HepG2 (cell line): ENCODE data around the gene EXOC6B. TPM values are rescaled to one million over a fixed set of nuclear protein-coding genes. Genes with fewer than 3 reads are reported as not detected.

Experiments
- ATAC-seq: fragments of 200-7000 bp; cut with Tn5 transposase; 3 replicates; pipeline ENCODE4 v1.9.1; 2020; ENCODE audit warnings: mild to moderate bottlenecking, moderate library complexity
- BruUV-seq: library from RNA; stranded (reverse); fragments of 400-500 nt; replicated peaks from 2 replicates; lab custom pipeline; 2021; lab: Mats Ljungman, UMichigan
- CTCF ChIA-PET: fragments of 300-600 bp; formaldehyde crosslinking; extraction: SDS; loops from one replicate; lab custom pipeline; 2021; ENCODE audit warnings: low total read pairs, inconsistent platforms, low intra/inter-chr PET ratio; lab: Yijun Ruan, JAX
- POLR2A ChIA-PET: fragments of 350-600 bp; sonication (Branson Sonifier 250); formaldehyde crosslinking; loops from one replicate; lab custom pipeline; 2020; ENCODE audit warnings: antibody characterized with exemption, inconsistent platforms; lab: Yijun Ruan, JAX
- DNase-seq: peaks from one replicate; pipeline ENCODE4 v3.0.0-alpha.2; 2015; ENCODE audit warnings: low spot score
- FAIRE-seq: peaks from 3 replicates; lab custom pipeline; 2011; peaks lifted over from hg19 to GRCh38; lab: Jason Lieb, UNC
- H2AFZ ChIP-seq: one replicate; pipeline ENCODE4 v1.6.1; 2011; ENCODE audit warnings: low read length, inconsistent platforms
- H3K27ac ChIP-seq: fragments of 300-600 bp; 3 replicates; pipeline ENCODE4 v1.8.0; 2011; ENCODE audit warnings: mixed run types, mild to moderate bottlenecking, mixed read lengths, low read length, inconsistent platforms; ENCODE audit not compliant: insufficient read depth; ENCODE audit errors: extremely low read length
- H3K27me3 ChIP-seq, 2 experiments: fragments of 200-600 bp in 1 of 2; 2 replicates in 1 of 2; 3 replicates in 1 of 2; pipeline versions ENCODE4 v1.6.0 to v1.8.0; 2011; ENCODE audit warnings: low read length in 2 of 2, mild to moderate bottlenecking in 2 of 2, moderate library complexity in 2 of 2, inconsistent platforms in 1 of 2; ENCODE audit not compliant: insufficient read depth in 2 of 2, control insufficient read depth in 1 of 2
- H3K36me3 ChIP-seq, 2 experiments: fragments of 200-600 bp in 1 of 2; replicated peaks in 1 of 2; 2 replicates in 1 of 2; 3 replicates in 1 of 2; pipeline versions ENCODE4 v1.5.1 to v1.8.0; 2011; ENCODE audit warnings: low read length in 2 of 2, inconsistent platforms in 1 of 2; ENCODE audit not compliant: insufficient read depth in 2 of 2, control insufficient read depth in 1 of 2
- H3K4me1 ChIP-seq: 2 replicates; pipeline ENCODE4 v1.5.1; 2012; ENCODE audit warnings: low read length, inconsistent platforms; ENCODE audit not compliant: insufficient read depth
- H3K4me2 ChIP-seq: 2 replicates; pipeline ENCODE4 v1.6.0; 2011; ENCODE audit warnings: low read depth, low read length, inconsistent platforms
- H3K4me3 ChIP-seq, 3 experiments: fragments of 200-600 bp in 1 of 3; sonication (generic), shearing (Covaris generic) in 1 of 3; replicated peaks in 1 of 3; 2 replicates each; pipeline ENCODE4 v1.5.1; 2011 to 2016; ENCODE audit warnings: low read length in 3 of 3, inconsistent platforms in 2 of 3, low read depth in 2 of 3, mild to moderate bottlenecking in 2 of 3, control low read depth in 1 of 3, mixed read lengths in 1 of 3; ENCODE audit not compliant: insufficient read depth in 1 of 3
- H3K79me2 ChIP-seq: one replicate; pipeline ENCODE4 v1.6.1; 2011; ENCODE audit warnings: low read length, inconsistent platforms; ENCODE audit not compliant: insufficient read depth
- H3K9ac ChIP-seq: 2 replicates; pipeline ENCODE4 v1.6.0; 2011; ENCODE audit warnings: mild to moderate bottlenecking, low read depth, low read length, inconsistent platforms; ENCODE audit not compliant: insufficient read depth
- H3K9me3 ChIP-seq: 2 replicates; pipeline ENCODE4 v1.5.1; 2012; ENCODE audit warnings: mild to moderate bottlenecking, low read length
- H4K20me1 ChIP-seq: 2 replicates; pipeline ENCODE4 v1.6.0; 2011; ENCODE audit warnings: inconsistent platforms, mild to moderate bottlenecking, low read length, moderate library complexity; ENCODE audit not compliant: insufficient read depth
- CAMTA2 ChIP-seq: sonication (generic); formaldehyde crosslinking; IDR thresholded peaks from 2 replicates; pipeline ENCODE4 v1.4.0; 2020; ENCODE audit warnings: mild to moderate bottlenecking, missing genetic modification reagents, borderline replicate concordance
- DMTF1 ChIP-seq: sonication (generic); formaldehyde crosslinking; IDR thresholded peaks from 2 replicates; pipeline ENCODE4 v1.4.0; 2020; ENCODE audit warnings: mild to moderate bottlenecking, missing genetic modification reagents
- DR1 ChIP-seq: sonication (generic); formaldehyde crosslinking; IDR thresholded peaks from 2 replicates; pipeline ENCODE4 v1.8.0; 2021; ENCODE audit warnings: mild to moderate bottlenecking, missing genetic modification reagents, inconsistent platforms
- E2F2 ChIP-seq: sonication (generic); formaldehyde crosslinking; IDR thresholded peaks from 2 replicates; pipeline ENCODE4 v1.4.0; 2020; ENCODE audit warnings: missing genetic modification reagents, borderline replicate concordance
- HMG20A ChIP-seq: IDR thresholded peaks from 2 replicates; pipeline ENCODE4 v1.6.1; 2016; ENCODE audit warnings: borderline replicate concordance
- MTA1 ChIP-seq: sonication (generic); formaldehyde crosslinking; IDR thresholded peaks from 2 replicates; pipeline ENCODE4 v1.4.0; 2020; ENCODE audit warnings: missing genetic modification reagents, mild to moderate bottlenecking, borderline replicate concordance
- ONECUT2 ChIP-seq: sonication (generic); formaldehyde crosslinking; IDR thresholded peaks from 2 replicates; pipeline ENCODE4 v1.4.0; 2020; ENCODE audit warnings: missing genetic modification reagents
- PHF8 ChIP-seq: sonication (generic); formaldehyde crosslinking; IDR thresholded peaks from 2 replicates; pipeline ENCODE4 v1.5.0; 2020; ENCODE audit warnings: missing genetic modification reagents
- POLR2A ChIP-seq, 2 experiments: IDR thresholded peaks; 2 replicates each; pipeline ENCODE4 v1.6.1; 2011; ENCODE audit warnings: low read depth in 2 of 2, low read length in 2 of 2, mild to moderate bottlenecking in 1 of 2, moderate library complexity in 1 of 2; ENCODE audit not compliant: insufficient read depth in 1 of 2
- PPARG ChIP-seq: conservative IDR thresholded peaks from 2 replicates; pipeline ENCODE4 v1.6.1; 2016; ENCODE audit warnings: missing biosample characterization, missing genetic modification reagents
- RCOR2 ChIP-seq: IDR thresholded peaks from 2 replicates; pipeline ENCODE4 v1.6.1; 2016; ENCODE audit warnings: missing biosample characterization, missing genetic modification reagents
- SALL1 ChIP-seq: sonication (generic); formaldehyde crosslinking; IDR thresholded peaks from 2 replicates; pipeline ENCODE4 v1.8.0; 2022; ENCODE audit warnings: mild to moderate bottlenecking, missing genetic modification reagents
- SNAI1 ChIP-seq: sonication (generic); formaldehyde crosslinking; IDR thresholded peaks from 2 replicates; pipeline ENCODE4 v1.5.0; 2020; ENCODE audit warnings: mild to moderate bottlenecking, missing genetic modification reagents, borderline replicate concordance
- THAP7 ChIP-seq: sonication (generic); formaldehyde crosslinking; IDR thresholded peaks from 2 replicates; pipeline ENCODE4 v1.8.1; 2023; ENCODE audit warnings: mild to moderate bottlenecking, missing genetic modification reagents
- ZMYM3 ChIP-seq: sonication (generic); formaldehyde crosslinking; IDR thresholded peaks from 2 replicates; pipeline ENCODE4 v1.5.1; 2020; ENCODE audit warnings: mild to moderate bottlenecking, missing genetic modification reagents
- ZNF546 ChIP-seq: sonication (generic); formaldehyde crosslinking; conservative IDR thresholded peaks from 2 replicates; pipeline ENCODE4 v1.8.1; 2023; ENCODE audit warnings: mild to moderate bottlenecking, missing genetic modification reagents
- ZNF629 ChIP-seq: sonication (generic); formaldehyde crosslinking; conservative IDR thresholded peaks from 2 replicates; pipeline ENCODE4 v1.5.0; 2020; ENCODE audit warnings: missing genetic modification reagents
- ZSCAN29 ChIP-seq: sonication (generic); formaldehyde crosslinking; conservative IDR thresholded peaks from 2 replicates; pipeline ENCODE4 v1.4.0; 2020; ENCODE audit warnings: mild to moderate bottlenecking, missing genetic modification reagents
- WGBS: methylation state at CpG from one replicate; pipeline ENCODE4 v1.1.6; 2017; ENCODE audit warnings: low lambda C conversion rate; 5-methylcytosine and 5-hydroxymethylcytosine counted together
- in situ Hi-C: cut with HindIII; loops from 2 replicates; pipeline ENCODE4 v1.10.0; 2017; ENCODE audit warnings: low pct_unique_long_range_greater_than_20kb; ENCODE audit not compliant: extremely low pct_ligation_motif_present
- intact Hi-C: fragments of 100-400 bp; cut with micrococcal nuclease; formaldehyde crosslinking; loops from one replicate; pipeline ENCODE4 v1.10.0; 2022; ENCODE audit not compliant: unreplicated experiment
- polyA plus RNA-seq, 8 experiments: library from polyadenylated mRNA; depleted of rRNA in 3 of 8; stranded (reverse) in 7 of 8; unstranded in 1 of 8; fragments of >200 nt; fragmentation: Illumina TruSeq in 4 of 8; extraction: Trizol in 4 of 8; gene quantifications; 2 replicates each; pipeline versions ENCODE4 v1.2.1 to v1.2.3, GENCODE V29; 2011 to 2016; ENCODE audit warnings: low read depth in 4 of 8, missing spikeins in 1 of 8, mixed read lengths in 1 of 8; ENCODE audit not compliant: insufficient read depth in 1 of 8
- total RNA-seq, 5 experiments: library from RNA; depleted of rRNA; stranded (reverse); fragments of >200 nt; fragmentation: Illumina TruSeq; extraction: Trizol; gene quantifications; 2 replicates each; pipeline ENCODE4 v1.2.3, GENCODE V29; 2016; ENCODE audit warnings: low read depth in 1 of 5
- TF ChIP-seq, protein P1 (sequence below): sonication (generic); formaldehyde crosslinking; IDR thresholded peaks from 2 replicates; pipeline ENCODE4 v1.5.0; 2020; ENCODE audit warnings: missing genetic modification reagents
- TF ChIP-seq, protein P2 (sequence below): sonication (generic); formaldehyde crosslinking; IDR thresholded peaks from 2 replicates; pipeline ENCODE4 v1.4.0; 2020; ENCODE audit warnings: missing genetic modification reagents

Gene EXOC6B
- total and polyA plus RNA-seq, 2 of the 13 experiments (the other 11 are each of a cell fraction or from before 2014, with no cell fraction given) = 9.1 to 15.9 TPM

- TF ChIP-seq PHF8 = no peak
- TF ChIP-seq, protein P1, sequence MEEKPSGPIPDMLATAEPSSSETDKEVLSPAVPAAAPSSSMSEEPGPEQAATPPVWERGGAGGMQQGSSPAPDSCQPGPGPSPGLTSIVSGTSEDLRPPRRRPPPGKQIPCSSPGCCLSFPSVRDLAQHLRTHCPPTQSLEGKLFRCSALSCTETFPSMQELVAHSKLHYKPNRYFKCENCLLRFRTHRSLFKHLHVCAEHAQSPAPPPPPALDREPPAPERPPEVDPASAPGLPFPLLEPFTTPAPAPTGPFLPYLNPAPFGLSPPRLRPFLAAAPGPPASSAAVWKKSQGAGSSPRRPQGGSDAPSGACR (CRISPR knock-in tag) = no peak
- no peak for TF ChIP-seq ONECUT2
- TF ChIP-seq DMTF1 (CRISPR knock-in tag) = no peak
- TF ChIP-seq THAP7 (CRISPR knock-in tag) = no peak
- no peak for TF ChIP-seq CAMTA2 (CRISPR knock-in tag)
Observed at GRCh38 chr2:72340665-72341064, 485.2 kb downstream of the EXOC6B start (continued).

DNA sequence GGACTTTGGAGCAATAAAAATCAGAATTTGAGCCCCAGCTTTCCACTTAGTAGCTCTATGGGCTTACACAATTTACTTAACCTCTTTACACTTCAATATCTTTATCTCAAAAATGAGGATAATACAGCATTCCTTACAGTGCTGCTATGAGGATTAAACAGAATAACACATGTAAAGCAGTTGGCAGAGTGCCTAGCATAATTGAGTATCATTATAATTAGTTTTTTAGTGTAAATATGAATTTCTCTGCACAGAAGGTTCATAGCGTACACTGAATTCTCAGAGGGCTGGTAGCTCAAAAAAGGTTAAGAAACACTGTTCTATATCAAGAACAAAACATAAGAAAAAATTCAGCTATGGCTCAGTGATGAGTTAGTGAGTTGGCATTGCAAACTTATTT lies 487.8 kb downstream of the EXOC6B start:
- ChIA-PET POLR2A (no interaction called here), CTCF (no interaction called here)
- intact Hi-C loops = no loop called here
- Histone ChIP-seq H3K4me2 (no peak overlapping the region), H3K9ac (no peak overlapping the region), H3K79me2 (no peaks in the 10 kb centered on the region), H3K27me3 (no peaks in the 10 kb centered on the region), H2AFZ (no peak overlapping the region), H3K36me3 (no peaks in the 10 kb centered on the region), H3K27ac (no peak overlapping the region), H3K4me3 (no peak overlapping the region), H3K9me3 (no peaks in the 10 kb centered on the region), H4K20me1 (no peaks in the 10 kb centered on the region), H3K4me1 (no peaks in the 10 kb centered on the region)
- WGBS = 100% methylated on average over 1 of the region's 1 CpG
- in situ Hi-C loops = no loop called here
- no peak for DNase-seq
- ATAC-seq = no peak
- FAIRE-seq = no peak
- BruUV-seq = no TSS peak
- TF ChIP-seq SNAI1 (CRISPR knock-in tag) (no peak), ZSCAN29 (CRISPR knock-in tag) (no peak), PPARG (no peak), DR1 (CRISPR knock-in tag) (no peak), ZMYM3 (CRISPR knock-in tag) (no peak), POLR2A (IDR thresholded peaks at IDR 0.05; ENCODE audit: insufficient read depth in 1 of 2, low read depth in 2 of 2, low read length in 2 of 2) (no peak), HMG20A (CRISPR knock-in tag) (no peak), E2F2 (CRISPR knock-in tag) (no peak), ZNF546 (CRISPR knock-in tag) (no peak), RCOR2 (no peak), MTA1 (CRISPR knock-in tag) (no peak), ZNF629 (CRISPR knock-in tag) (no peak), SALL1 (CRISPR knock-in tag) (no peak)
- TF ChIP-seq, protein P2, sequence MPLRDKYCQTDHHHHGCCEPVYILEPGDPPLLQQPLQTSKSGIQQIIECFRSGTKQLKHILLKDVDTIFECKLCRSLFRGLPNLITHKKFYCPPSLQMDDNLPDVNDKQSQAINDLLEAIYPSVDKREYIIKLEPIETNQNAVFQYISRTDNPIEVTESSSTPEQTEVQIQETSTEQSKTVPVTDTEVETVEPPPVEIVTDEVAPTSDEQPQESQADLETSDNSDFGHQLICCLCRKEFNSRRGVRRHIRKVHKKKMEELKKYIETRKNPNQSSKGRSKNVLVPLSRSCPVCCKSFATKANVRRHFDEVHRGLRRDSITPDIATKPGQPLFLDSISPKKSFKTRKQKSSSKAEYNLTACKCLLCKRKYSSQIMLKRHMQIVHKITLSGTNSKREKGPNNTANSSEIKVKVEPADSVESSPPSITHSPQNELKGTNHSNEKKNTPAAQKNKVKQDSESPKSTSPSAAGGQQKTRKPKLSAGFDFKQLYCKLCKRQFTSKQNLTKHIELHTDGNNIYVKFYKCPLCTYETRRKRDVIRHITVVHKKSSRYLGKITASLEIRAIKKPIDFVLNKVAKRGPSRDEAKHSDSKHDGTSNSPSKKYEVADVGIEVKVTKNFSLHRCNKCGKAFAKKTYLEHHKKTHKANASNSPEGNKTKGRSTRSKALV (CRISPR knock-in tag) = no peak
